Measurements from ENCODE around the gene AIPL1.

GRCh38 chr17:6443692-6444570 is 9.0 kb upstream of the AIPL1 start, which contains the start of gene PIMREG:
- TF ChIP-seq BRCA1 (IDR thresholded peaks at IDR 0.05; ENCODE audit: low read depth, low read length), result no peak
- TF ChIP-seq, protein P1, sequence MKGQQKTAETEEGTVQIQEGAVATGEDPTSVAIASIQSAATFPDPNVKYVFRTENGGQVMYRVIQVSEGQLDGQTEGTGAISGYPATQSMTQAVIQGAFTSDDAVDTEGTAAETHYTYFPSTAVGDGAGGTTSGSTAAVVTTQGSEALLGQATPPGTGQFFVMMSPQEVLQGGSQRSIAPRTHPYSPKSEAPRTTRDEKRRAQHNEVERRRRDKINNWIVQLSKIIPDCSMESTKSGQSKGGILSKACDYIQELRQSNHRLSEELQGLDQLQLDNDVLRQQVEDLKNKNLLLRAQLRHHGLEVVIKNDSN (IDR thresholded peaks at IDR 0.05; ENCODE audit: borderline replicate concordance, extremely low read length, insufficient read depth, low read depth, low read length), result no peak
